H1 (cell line): ENCODE results near the gene FITM1. TPM values are rescaled to one million over a fixed set of nuclear protein-coding genes. Genes with fewer than 3 reads are reported as not detected.

Experiments
- ASH2L ChIP-seq: fragments of 200-600, 300-600 bp; sonication (generic); IDR thresholded peaks from one replicate; pipeline ENCODE4 v1.7.1; 2017; ENCODE audit warnings: low read length
- E2F6 ChIP-seq: IDR thresholded peaks from 2 replicates; pipeline ENCODE4 v1.6.1; 2012; ENCODE audit warnings: inconsistent platforms
- EP300 ChIP-seq, 2 experiments: IDR thresholded peaks; 1 replicate in 1 of 2; 2 replicates in 1 of 2; pipeline ENCODE4 v1.6.1; 2011 to 2012; ENCODE audit warnings: low read depth in 2 of 2, low read length in 2 of 2, mild to moderate bottlenecking in 2 of 2, borderline replicate concordance in 1 of 2, inconsistent platforms in 1 of 2, moderate library complexity in 1 of 2
- HDAC2 ChIP-seq, 2 experiments: fragments of 300-600 bp in 1 of 2; sonication (generic) in 1 of 2; IDR thresholded peaks; 2 replicates each; pipeline ENCODE4 v1.6.1; 2011 to 2012; ENCODE audit warnings: low read depth in 2 of 2, low read length in 2 of 2, mild to moderate bottlenecking in 2 of 2, moderate library complexity in 2 of 2, borderline replicate concordance in 1 of 2, inconsistent platforms in 1 of 2
- SIN3A ChIP-seq, 2 experiments: IDR thresholded peaks in 1 of 2; conservative IDR thresholded peaks in 1 of 2; 2 replicates each; pipeline ENCODE4 v1.6.1; 2011 to 2012; ENCODE audit warnings: low read length in 2 of 2, improper control_type of control experiment in 1 of 2, low read depth in 1 of 2, mild to moderate bottlenecking in 1 of 2
- SIX5 ChIP-seq: IDR thresholded peaks from 2 replicates; pipeline ENCODE4 v1.6.1; 2011; ENCODE audit warnings: mild to moderate bottlenecking, low read depth, low read length
- polyA plus RNA-seq, 7 experiments: library from polyadenylated mRNA; depleted of rRNA in 3 of 7; stranded (reverse) in 5 of 7; unstranded in 2 of 7; fragments of >200 nt in 5 of 7; fragments of 200-250 nt in 2 of 7; gene quantifications; 1 replicate in 5 of 7; 2 replicates in 1 of 7; 4 replicates in 1 of 7; pipeline versions ENCODE4 v1.2.1 to v1.2.3, GENCODE V29; 2011 to 2013; ENCODE audit warnings: missing spikeins in 2 of 7, mixed read lengths in 2 of 7
- total RNA-seq: library from RNA; stranded (reverse); fragmentation: NEBNext Ultra II Directional; extraction: Animal tissue kit (Norgen Biotek cat#: 25700); gene quantifications from 2 replicates; pipeline ENCODE4 v1.2.1, GENCODE V29; 2021

FITM1 gene
- total and polyA plus RNA-seq, 2 of the 8 experiments (the other 6 are each of a cell fraction or from before 2014, with no cell fraction given) = 0.53 to 0.76 TPM

GRCh38 chr14:24127673-24128072 lies 2.8 kb upstream of the FITM1 start (continued):
- no peak for TF ChIP-seq HDAC2 (IDR thresholded peaks at IDR 0.05; ENCODE audit: borderline replicate concordance in 1 of 2, low read depth in 2 of 2, low read length in 2 of 2)
- TF ChIP-seq SIX5 = no peak
- TF ChIP-seq ASH2L = no peak
- TF ChIP-seq E2F6 = no peak
- no peak for TF ChIP-seq EP300 (IDR thresholded peaks at IDR 0.05; ENCODE audit: borderline replicate concordance in 1 of 2, low read depth in 2 of 2, low read length in 2 of 2)
- TF ChIP-seq SIN3A (conservative IDR thresholded peaks at IDR 0.05 in 1 of 2, IDR thresholded peaks at IDR 0.05 in 1 of 2; ENCODE audit: low read depth in 1 of 2, low read length in 2 of 2) = no peak
